CD4-positive, alpha-beta T cell (primary cell): ENCODE results near the gene KIF26B. TPM values are rescaled to one million over a fixed set of nuclear protein-coding genes. Genes with fewer than 3 reads are reported as not detected.

ENCODE experiments used
- ATAC-seq: fragments of 200-7000 bp; cut with Tn5 transposase; one replicate; pipeline ENCODE4 v1.10.0; 2022; ENCODE audit warnings: mild to moderate bottlenecking; ENCODE audit not compliant: poor library complexity
- CTCF ChIA-PET: fragments of 350-600 bp; sonication (Branson Sonifier 250); formaldehyde crosslinking; loops from one replicate; lab custom pipeline; 2021; ENCODE audit warnings: antibody characterized with exemption, inconsistent platforms; lab: Charles Lee
- POLR2A ChIA-PET: fragments of 350-600 bp; sonication (Branson Sonifier 250); formaldehyde crosslinking; loops from one replicate; lab custom pipeline; 2021; ENCODE audit warnings: antibody characterized with exemption, inconsistent platforms; lab: Charles Lee
- DNase-seq, 14 experiments: peaks; one replicate each; pipeline ENCODE4 v3.0.0-alpha.2; 2013 to 2020; ENCODE audit warnings: mixed read lengths in 2 of 14
- H3K27ac ChIP-seq, 2 donors: one replicate each; pipeline versions ENCODE4 v1.5.1 to v1.7.0; 2013; ENCODE audit warnings: low read length in 2 of 2, low read depth in 1 of 2, mild to moderate bottlenecking in 1 of 2
- H3K27me3 ChIP-seq, 2 experiments: 1 replicate in 1 of 2; 2 replicates in 1 of 2; pipeline versions ENCODE4 v1.6.1 to v1.7.0; 2013; ENCODE audit warnings: low read length in 2 of 2, control low read depth in 1 of 2, mild to moderate bottlenecking in 1 of 2, moderate library complexity in 1 of 2; ENCODE audit not compliant: insufficient read depth in 2 of 2, control insufficient read depth in 1 of 2
- H3K36me3 ChIP-seq: one replicate; pipeline ENCODE4 v1.6.1; 2013; ENCODE audit warnings: low read length, control low read depth; ENCODE audit not compliant: insufficient read depth
- H3K4me1 ChIP-seq: one replicate; pipeline ENCODE4 v1.6.1; 2013; ENCODE audit warnings: low read length, control low read depth; ENCODE audit not compliant: insufficient read depth
- H3K4me3 ChIP-seq: one replicate; pipeline ENCODE4 v1.5.1; 2013; ENCODE audit warnings: mild to moderate bottlenecking, low read length, moderate library complexity
- H3K9me3 ChIP-seq, 2 experiments: 1 replicate in 1 of 2; 2 replicates in 1 of 2; pipeline versions ENCODE4 v1.6.1 to v1.7.0; 2013; ENCODE audit warnings: low read length in 2 of 2, mild to moderate bottlenecking in 2 of 2, control low read depth in 1 of 2, moderate library complexity in 1 of 2; ENCODE audit not compliant: control insufficient read depth in 1 of 2, insufficient read depth in 1 of 2
- H3K27ac Mint-ChIP-seq: one replicate; pipeline ENCODE4 v1.8.0; 2020; ENCODE audit warnings: mixed read lengths
- H3K27me3 Mint-ChIP-seq: one replicate; pipeline ENCODE4 v1.8.0; 2021; ENCODE audit warnings: mixed read lengths
- H3K36me3 Mint-ChIP-seq: one replicate; pipeline ENCODE4 v1.8.0; 2021; ENCODE audit warnings: low read depth, mixed read lengths
- H3K4me1 Mint-ChIP-seq: one replicate; pipeline ENCODE4 v1.8.0; 2021; ENCODE audit warnings: low read depth, mixed read lengths
- H3K4me3 Mint-ChIP-seq: one replicate; pipeline ENCODE4 v1.8.0; 2020; ENCODE audit warnings: mild to moderate bottlenecking, mixed read lengths
- H3K9me3 Mint-ChIP-seq: one replicate; pipeline ENCODE4 v1.8.0; 2020; ENCODE audit warnings: mixed read lengths
- intact Hi-C, 2 experiments: fragments of 100-400 bp; cut with DNase I in 1 of 2; cut with micrococcal nuclease in 1 of 2; formaldehyde crosslinking; loops; one replicate each; pipeline versions ENCODE4 v1.15.1 to v1.9.0; 2023 to 2025; cut with DNase I, micrococcal nuclease
- total RNA-seq, 174 experiments: library from RNA in 2 of 174; stranded (reverse) in 2 of 174; gene quantifications; one replicate each; pipeline ENCODE4 v1.2.3 and lab custom pipeline; 2021 to 2026
- TF ChIP-seq, protein P1 (sequence below): fragments of 200-600 bp; IDR thresholded peaks from one replicate; pipeline ENCODE4 v1.8.0; 2022; ENCODE audit warnings: antibody characterized with exemption, mild to moderate bottlenecking

KIF26B gene
- total RNA-seq, 2 experiments from 2014 or later, result 0.03 TPM; not detected in 1

DNA sequence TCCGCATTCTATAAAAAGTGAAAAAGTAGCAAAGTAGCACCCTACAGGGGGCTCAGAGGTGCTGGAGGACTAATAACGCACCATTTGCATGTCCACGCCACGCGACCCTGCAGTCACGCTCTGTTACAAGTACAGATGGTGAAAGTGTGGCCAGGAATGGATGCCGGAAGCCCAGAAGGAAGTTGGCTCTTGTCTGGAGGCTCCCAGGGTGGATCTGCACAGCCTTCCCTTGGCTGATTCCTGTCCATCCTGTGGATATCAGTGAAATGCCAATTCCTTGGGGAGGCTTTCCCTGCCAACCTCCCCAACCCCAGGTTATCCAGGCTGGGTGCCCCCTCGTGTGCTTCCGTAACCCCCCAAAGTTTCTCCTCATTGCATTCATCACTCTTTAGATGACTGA is 396.8 kb downstream of the KIF26B start:
- Histone ChIP-seq H3K9me3 (peaks cover 0 to 10% of the 10 kb centered on the region in 2 experiments), H3K4me1 (no peaks in the 10 kb centered on the region), H3K4me3 (no peak overlapping the region), H3K27ac (no peak overlapping the region), H3K36me3 (no peaks in the 10 kb centered on the region), H3K27me3 (no peaks in the 10 kb centered on the region)
- DNase-seq (no peak), ATAC-seq (no peak)
- no peaks in the 10 kb centered on the region for H3K4me1 Mint-ChIP-seq
- H3K4me3 Mint-ChIP-seq, result no peak overlapping the region
- CTCF ChIA-PET, result no interaction called here
- TF ChIP-seq, protein P1, sequence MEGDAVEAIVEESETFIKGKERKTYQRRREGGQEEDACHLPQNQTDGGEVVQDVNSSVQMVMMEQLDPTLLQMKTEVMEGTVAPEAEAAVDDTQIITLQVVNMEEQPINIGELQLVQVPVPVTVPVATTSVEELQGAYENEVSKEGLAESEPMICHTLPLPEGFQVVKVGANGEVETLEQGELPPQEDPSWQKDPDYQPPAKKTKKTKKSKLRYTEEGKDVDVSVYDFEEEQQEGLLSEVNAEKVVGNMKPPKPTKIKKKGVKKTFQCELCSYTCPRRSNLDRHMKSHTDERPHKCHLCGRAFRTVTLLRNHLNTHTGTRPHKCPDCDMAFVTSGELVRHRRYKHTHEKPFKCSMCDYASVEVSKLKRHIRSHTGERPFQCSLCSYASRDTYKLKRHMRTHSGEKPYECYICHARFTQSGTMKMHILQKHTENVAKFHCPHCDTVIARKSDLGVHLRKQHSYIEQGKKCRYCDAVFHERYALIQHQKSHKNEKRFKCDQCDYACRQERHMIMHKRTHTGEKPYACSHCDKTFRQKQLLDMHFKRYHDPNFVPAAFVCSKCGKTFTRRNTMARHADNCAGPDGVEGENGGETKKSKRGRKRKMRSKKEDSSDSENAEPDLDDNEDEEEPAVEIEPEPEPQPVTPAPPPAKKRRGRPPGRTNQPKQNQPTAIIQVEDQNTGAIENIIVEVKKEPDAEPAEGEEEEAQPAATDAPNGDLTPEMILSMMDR, result no peak
- H3K36me3 Mint-ChIP-seq, result no peaks in the 10 kb centered on the region
- no peaks in the 10 kb centered on the region for H3K27me3 Mint-ChIP-seq
- intact Hi-C loops, result no loop called here
- H3K9me3 Mint-ChIP-seq, result no peaks in the 10 kb centered on the region
- no peak overlapping the region for H3K27ac Mint-ChIP-seq
- POLR2A ChIA-PET, result no interaction called here

- ATAC-seq (no peak), DNase-seq (no peak)
- Mint-ChIP-seq H3K27ac (no peak overlapping the region), H3K9me3 (no peaks in the 10 kb centered on the region), H3K36me3 (no peaks in the 10 kb centered on the region), H3K27me3 (no peaks in the 10 kb centered on the region), H3K4me3 (no peak overlapping the region), H3K4me1 (no peaks in the 10 kb centered on the region)
- no peak overlapping the region for H3K4me3 ChIP-seq
- intact Hi-C loops, result no loop called here
- H3K27me3 ChIP-seq, result no peaks in the 10 kb centered on the region
- no peaks in the 10 kb centered on the region for H3K4me1 ChIP-seq
- CTCF ChIA-PET, result no interaction called here
- H3K27ac ChIP-seq, result no peak overlapping the region
- POLR2A ChIA-PET, result no interaction called here
- H3K36me3 ChIP-seq, result no peaks in the 10 kb centered on the region
- TF ChIP-seq, protein P1, result no peak
- H3K9me3 ChIP-seq, result peaks cover 0 to 10% of the 10 kb centered on the region in 2 experiments
Observed at GRCh38 chr1:245552331-245552730, 397.5 kb downstream of the KIF26B start.

- H3K4me1 Mint-ChIP-seq, result no peaks in the 10 kb centered on the region
- H3K9me3 Mint-ChIP-seq, result no peaks in the 10 kb centered on the region
- Histone ChIP-seq H3K4me3 (no peak overlapping the region), H3K9me3 (peaks cover 0 to 5% of the 10 kb centered on the region in 2 experiments), H3K27me3 (no peaks in the 10 kb centered on the region), H3K27ac (no peak overlapping the region), H3K36me3 (no peaks in the 10 kb centered on the region), H3K4me1 (no peaks in the 10 kb centered on the region)
- POLR2A ChIA-PET, result no interaction called here
- no peaks in the 10 kb centered on the region for H3K27me3 Mint-ChIP-seq
- TF ChIP-seq, protein P1, result no peak
- H3K4me3 Mint-ChIP-seq, result no peak overlapping the region
- CTCF ChIA-PET, result no interaction called here
- intact Hi-C loops, result no loop called here
- DNase-seq (no peak), ATAC-seq (no peak)
- no peaks in the 10 kb centered on the region for H3K36me3 Mint-ChIP-seq
- H3K27ac Mint-ChIP-seq, result no peak overlapping the region
Observed at GRCh38 chr1:245556057-245556456, 401.3 kb downstream of the KIF26B start.
